GM12891 (cell line): ENCODE results near the gene IGSF3.
"Not testable (repeated sequence)": the region's sequence is repeated elsewhere in the genome, so short reads cannot be mapped to it uniquely, and the experiment has no call there.

ENCODE experiments used
- POLR2A ChIP-seq: IDR thresholded peaks from 2 replicates; pipeline ENCODE4 v1.6.1; 2011; ENCODE audit warnings: low read depth, low read length, control low read depth
- POLR2AphosphoS5 ChIP-seq: IDR thresholded peaks from 2 replicates; pipeline ENCODE4 v1.6.1; 2011; ENCODE audit warnings: low read depth, low read length, control low read depth

DNA sequence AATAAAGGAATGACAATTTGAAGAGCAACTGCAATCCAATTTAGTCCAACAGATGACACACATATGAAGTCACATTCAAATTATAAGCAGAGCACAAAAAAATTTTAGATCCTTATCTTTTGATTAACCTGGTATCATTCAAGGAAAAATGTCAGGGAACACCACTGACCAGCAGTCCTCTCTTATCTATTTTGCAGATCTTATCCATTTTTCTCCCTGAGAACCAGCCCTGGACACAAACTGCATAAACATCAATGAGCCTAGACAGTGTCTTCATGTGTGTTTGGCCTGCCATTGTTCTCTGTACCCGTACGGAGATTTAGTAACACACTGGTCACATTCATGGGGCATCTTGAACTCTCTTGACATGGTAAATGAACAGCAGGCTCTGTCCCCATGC lies 14.9 kb downstream of the IGSF3 start:
- TF ChIP-seq POLR2AphosphoS5, POLR2A: not testable (repeated sequence)
